Adrenal gland (tissue), 12 donors: ENCODE measurements around the gene ZFP64. TPM values are rescaled to one million over a fixed set of nuclear protein-coding genes. Genes with fewer than 3 reads are reported as not detected.

ENCODE experiments used
- DNase-seq, 7 donors: peaks; one replicate each; pipeline ENCODE4 v3.0.0-alpha.2; 2019 to 2020
- H3K27ac ChIP-seq, 5 donors: fragments of 200-600 bp; sonication (generic) in 4 of 5; 1 replicate in 3 of 5; 2 replicates in 2 of 5; pipeline versions ENCODE4 v1.5.1 to v1.8.0; 2016 to 2020; ENCODE audit warnings: mild to moderate bottlenecking in 1 of 5
- H3K27me3 ChIP-seq: fragments of 200-600 bp; 2 replicates; pipeline ENCODE4 v1.8.0; 2021
- H3K36me3 ChIP-seq, 2 donors: fragments of 200-600 bp; replicated peaks in 1 of 2; 1 replicate in 1 of 2; 2 replicates in 1 of 2; pipeline versions ENCODE4 v1.5.1 to v1.8.0; 2018 to 2022
- H3K4me1 ChIP-seq, 2 donors: fragments of 200-600 bp; replicated peaks in 1 of 2; 1 replicate in 1 of 2; 2 replicates in 1 of 2; pipeline versions ENCODE4 v1.5.1 to v1.8.0; 2018 to 2021
- H3K4me3 ChIP-seq, 4 donors: fragments of 200-600 bp; sonication (generic) in 3 of 4; one replicate each; pipeline ENCODE4 v1.5.1; 2016 to 2018
- H3K9me3 ChIP-seq, 3 donors: fragments of 200-600 bp; sonication (generic) in 1 of 3; replicated peaks in 1 of 3; 1 replicate in 2 of 3; 2 replicates in 1 of 3; pipeline versions ENCODE4 v1.5.1 to v1.8.0; 2016 to 2021
- CTCF ChIP-seq, 6 experiments: fragments of 450-650 bp in 4 of 6; fragments of 200-600 bp in 2 of 6; sonication (generic) in 1 of 6; IDR thresholded peaks; 1 replicate in 5 of 6; 2 replicates in 1 of 6; pipeline versions ENCODE4 v1.5.1 to v1.8.0; 2016 to 2021; ENCODE audit warnings: antibody characterized with exemption in 6 of 6, mild to moderate bottlenecking in 2 of 6, moderate library complexity in 1 of 6
- POLR2A ChIP-seq, 2 donors: fragments of 450-650 bp; IDR thresholded peaks; one replicate each; pipeline ENCODE4 v1.6.1; 2017; ENCODE audit warnings: antibody characterized with exemption in 2 of 2, mild to moderate bottlenecking in 2 of 2, moderate library complexity in 1 of 2
- WGBS, 4 donors: extraction: QIAGEN DNeasy Blood & Tissue Kit in 2 of 4; methylation state at CpG; one replicate each; pipeline versions ENCODE4 v1.1.5 to v1.1.7; 2013 to 2017; 5-methylcytosine and 5-hydroxymethylcytosine counted together
- intact Hi-C, 2 donors: fragments of 100-400 bp; cut with DNase I; formaldehyde crosslinking; loops; one replicate each; pipeline versions ENCODE4 v1.14.1 to v1.15.0; 2022 to 2023
- polyA plus RNA-seq, 3 donors: library from polyadenylated mRNA; stranded (reverse); fragments of 200-250 nt in 2 of 3; fragments of 350-450 nt in 1 of 3; fragmentation: Illumina TruSeq in 1 of 3; extraction: RNeasy Lipid Tissue Mini Kit (QIAGEN cat#74804) in 1 of 3; gene quantifications; one replicate each; pipeline ENCODE4 v1.2.3, GENCODE V29; 2013 to 2014
- total RNA-seq, 9 donors: library from RNA; depleted of rRNA in 4 of 9; stranded (reverse); fragments of >200 nt in 4 of 9; fragments of 120-200 nt in 1 of 9; fragmentation: NEBNext Ultra II Directional in 1 of 9; extraction: Animal tissue kit (Norgen Biotek cat#: 25700) in 1 of 9; gene quantifications; one replicate each; pipeline versions ENCODE4 v1.1.0 to v1.2.4, GENCODE V29; 2013 to 2023
- donor health status: healthy with polysubstance abuse.
- donor health status: Bipolar disorder and iron deficiency.
- donor health status: DM: yes; HTN: yes; CAD: no.
- donor health status: DM: no; HTN: no; CAD: no.
- donor health status: DM: no; HTN: no; CAD: no.
- donor health status: DM: yes; HTN: yes; CAD: no.

The ZFP64 gene
- total and polyA plus RNA-seq, 12 donors, result 2.3 to 27.6 (median 13.4) TPM

GRCh38 chr20:52130406-52130805 lies 61.2 kb downstream of the ZFP64 start:
- 91 to 96% (median 93%) methylated on average over 5 of the region's 5 CpGs for WGBS, 4 donors
- H3K4me3 ChIP-seq, result no peak overlapping the region
- TF ChIP-seq CTCF (IDR thresholded peaks at IDR 0.05) (no peak), POLR2A (IDR thresholded peaks at IDR 0.05) (no peak)
- no peaks in the 10 kb centered on the region for H3K9me3 ChIP-seq
- no peaks in the 10 kb centered on the region for H3K36me3 ChIP-seq
- no peak overlapping the region for H3K27ac ChIP-seq
- DNase-seq, result no peak
- H3K27me3 ChIP-seq, result no peaks in the 10 kb centered on the region
- intact Hi-C loops, result no loop called here
- no peaks in the 10 kb centered on the region for H3K4me1 ChIP-seq

GRCh38 chr20:52129611-52130010 lies 62.0 kb downstream of the ZFP64 start:
- H3K4me3 ChIP-seq, result no peak overlapping the region
- H3K27me3 ChIP-seq, result no peaks in the 10 kb centered on the region
- no peak overlapping the region for H3K27ac ChIP-seq
- H3K36me3 ChIP-seq, result no peaks in the 10 kb centered on the region
- TF ChIP-seq POLR2A (IDR thresholded peaks at IDR 0.05), result no peak
- no peak for TF ChIP-seq CTCF (IDR thresholded peaks at IDR 0.05)
- H3K9me3 ChIP-seq, result no peaks in the 10 kb centered on the region
- H3K4me1 ChIP-seq, result no peaks in the 10 kb centered on the region
- intact Hi-C loops, result no loop called here
- 82 to 93% (median 91%) methylated on average over 5 of the region's 5 CpGs for WGBS, 4 donors
- DNase-seq, result no peak

GRCh38 chr20:52127309-52127708 lies 64.3 kb downstream of the ZFP64 start:
- intact Hi-C loops, result no loop called here

GRCh38 chr20:52124821-52125220 lies 66.8 kb downstream of the ZFP64 start:
- no peak for DNase-seq
- no peaks in the 10 kb centered on the region for H3K27me3 ChIP-seq
- no peaks in the 10 kb centered on the region for H3K4me1 ChIP-seq
- H3K9me3 ChIP-seq, result no peaks in the 10 kb centered on the region
- no peaks in the 10 kb centered on the region for H3K36me3 ChIP-seq
- intact Hi-C loops, result no loop called here
- no peak overlapping the region for H3K4me3 ChIP-seq
- 89 to 100% (median 95%) methylated on average over 3 of the region's 3 CpGs for WGBS, 4 donors
- no peak overlapping the region for H3K27ac ChIP-seq
- TF ChIP-seq POLR2A (IDR thresholded peaks at IDR 0.05) (no peak), CTCF (IDR thresholded peaks at IDR 0.05) (no peak)

More at GRCh38 chr20:52127309-52127708, 64.3 kb downstream of the ZFP64 start:
- no peak for DNase-seq
- H3K27me3 ChIP-seq, result no peaks in the 10 kb centered on the region
- no peak overlapping the region for H3K27ac ChIP-seq
- no peak overlapping the region for H3K4me3 ChIP-seq
- H3K9me3 ChIP-seq, result no peaks in the 10 kb centered on the region
- TF ChIP-seq POLR2A (IDR thresholded peaks at IDR 0.05), result no peak
- TF ChIP-seq CTCF (IDR thresholded peaks at IDR 0.05), result no peak
- H3K36me3 ChIP-seq, result no peaks in the 10 kb centered on the region
- WGBS, 4 donors, result 62 to 75% (median 69%) methylated on average over 4 of the region's 4 CpGs
- H3K4me1 ChIP-seq, result no peaks in the 10 kb centered on the region
